ENCODE measurements around the gene NOTCH1.

NOTCH1 gene

GRCh38 chr9:136508729-136509500 lies 36.9 kb downstream of the NOTCH1 start:
- H3K79me2 ChIP-seq (ENCODE audit: insufficient read depth, low read length) = peaks cover 63% of the 10 kb centered on the region
- no peak overlapping the region for H3K4me3 ChIP-seq (ENCODE audit: low read depth in 1 of 2, low read length in 2 of 2)
- ATAC-seq (ENCODE audit: insufficient read depth, low read depth) (no peak), DNase-seq (no peak)
- no peak overlapping the region for H3K9ac ChIP-seq (ENCODE audit: low read depth, low read length)
- H3K27me3 ChIP-seq (ENCODE audit: insufficient read depth, low read length, poor library complexity) = no peaks in the 10 kb centered on the region
- peaks cover 99% of the 10 kb centered on the region for H3K36me3 ChIP-seq (ENCODE audit: insufficient read depth, low read length)
- H3K27ac ChIP-seq (ENCODE audit: low read length) = no peak overlapping the region
- H3K4me2 ChIP-seq (ENCODE audit: insufficient read depth, low read length) = no peak overlapping the region
- H4K20me1 ChIP-seq (ENCODE audit: insufficient read depth, low read length) = peaks cover 76% of the 10 kb centered on the region
- no peaks in the 10 kb centered on the region for H3K9me3 ChIP-seq (ENCODE audit: insufficient read depth, low read length, severe bottlenecking)
- H3K4me1 ChIP-seq (ENCODE audit: insufficient read depth, low read length) = no peaks in the 10 kb centered on the region
- TF ChIP-seq, protein P1, sequence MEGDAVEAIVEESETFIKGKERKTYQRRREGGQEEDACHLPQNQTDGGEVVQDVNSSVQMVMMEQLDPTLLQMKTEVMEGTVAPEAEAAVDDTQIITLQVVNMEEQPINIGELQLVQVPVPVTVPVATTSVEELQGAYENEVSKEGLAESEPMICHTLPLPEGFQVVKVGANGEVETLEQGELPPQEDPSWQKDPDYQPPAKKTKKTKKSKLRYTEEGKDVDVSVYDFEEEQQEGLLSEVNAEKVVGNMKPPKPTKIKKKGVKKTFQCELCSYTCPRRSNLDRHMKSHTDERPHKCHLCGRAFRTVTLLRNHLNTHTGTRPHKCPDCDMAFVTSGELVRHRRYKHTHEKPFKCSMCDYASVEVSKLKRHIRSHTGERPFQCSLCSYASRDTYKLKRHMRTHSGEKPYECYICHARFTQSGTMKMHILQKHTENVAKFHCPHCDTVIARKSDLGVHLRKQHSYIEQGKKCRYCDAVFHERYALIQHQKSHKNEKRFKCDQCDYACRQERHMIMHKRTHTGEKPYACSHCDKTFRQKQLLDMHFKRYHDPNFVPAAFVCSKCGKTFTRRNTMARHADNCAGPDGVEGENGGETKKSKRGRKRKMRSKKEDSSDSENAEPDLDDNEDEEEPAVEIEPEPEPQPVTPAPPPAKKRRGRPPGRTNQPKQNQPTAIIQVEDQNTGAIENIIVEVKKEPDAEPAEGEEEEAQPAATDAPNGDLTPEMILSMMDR (IDR thresholded peaks at IDR 0.05; ENCODE audit: borderline replicate concordance, extremely low read depth, low read length, poor library complexity, severe bottlenecking) = no peak
- TF ChIP-seq EZH2 (IDR thresholded peaks at IDR 0.05; ENCODE audit: borderline replicate concordance, low read depth, low read length, severe bottlenecking) = no peak
- no peak overlapping the region for H2AFZ ChIP-seq (ENCODE audit: low read depth, low read length)

DNA sequence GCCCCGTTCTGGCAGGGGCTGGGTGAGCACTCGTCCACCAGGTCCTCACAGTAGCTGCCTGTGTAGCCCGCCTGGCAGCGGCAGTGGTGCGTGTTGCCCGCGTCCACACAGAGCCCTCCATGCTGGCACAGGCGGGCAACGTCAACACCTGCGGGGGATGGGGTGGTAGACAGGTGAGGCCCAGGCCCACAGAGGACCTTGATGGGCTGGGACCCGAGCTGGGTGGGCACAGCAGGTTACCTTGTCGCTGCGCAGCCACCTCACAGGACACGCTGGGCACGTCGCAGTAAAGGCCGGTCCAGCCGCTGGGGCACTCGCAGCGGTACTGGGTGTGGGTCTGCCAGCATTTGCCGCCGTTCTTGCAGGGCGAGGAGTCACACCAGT lies 37.9 kb downstream of the NOTCH1 start:
- no peaks in the 10 kb centered on the region for H3K27me3 ChIP-seq (ENCODE audit: insufficient read depth, low read length, poor library complexity)
- H4K20me1 ChIP-seq (ENCODE audit: insufficient read depth, low read length) = peaks cover 79% of the 10 kb centered on the region
- H3K4me3 ChIP-seq (ENCODE audit: low read depth in 1 of 2, low read length in 2 of 2) = no peak overlapping the region
- H3K9ac ChIP-seq (ENCODE audit: low read depth, low read length) = no peak overlapping the region
- H3K79me2 ChIP-seq (ENCODE audit: insufficient read depth, low read length) = peaks cover 62% of the 10 kb centered on the region
- H3K4me1 ChIP-seq (ENCODE audit: insufficient read depth, low read length) = no peaks in the 10 kb centered on the region
- H3K4me2 ChIP-seq (ENCODE audit: insufficient read depth, low read length) = no peak overlapping the region
- DNase-seq (no peak), ATAC-seq (ENCODE audit: insufficient read depth, low read depth) (no peak)
- H3K9me3 ChIP-seq (ENCODE audit: insufficient read depth, low read length, severe bottlenecking) = no peaks in the 10 kb centered on the region
- H2AFZ ChIP-seq (ENCODE audit: low read depth, low read length) = no peak overlapping the region
- TF ChIP-seq EZH2 (IDR thresholded peaks at IDR 0.05; ENCODE audit: borderline replicate concordance, low read depth, low read length, severe bottlenecking) = no peak
- TF ChIP-seq, protein P1 (IDR thresholded peaks at IDR 0.05; ENCODE audit: borderline replicate concordance, extremely low read depth, low read length, poor library complexity, severe bottlenecking) = no peak
- H3K36me3 ChIP-seq (ENCODE audit: insufficient read depth, low read length) = peaks cover 99% of the 10 kb centered on the region
- H3K27ac ChIP-seq (ENCODE audit: low read length) = no peak overlapping the region

- Histone ChIP-seq H3K27me3 (ENCODE audit: insufficient read depth, low read length, poor library complexity) (no peaks in the 10 kb centered on the region), H4K20me1 (ENCODE audit: insufficient read depth, low read length) (peaks cover 78% of the 10 kb centered on the region), H3K4me3 (ENCODE audit: low read depth in 1 of 2, low read length in 2 of 2) (no peak overlapping the region), H3K4me1 (ENCODE audit: insufficient read depth, low read length) (no peaks in the 10 kb centered on the region), H3K9ac (ENCODE audit: low read depth, low read length) (no peak overlapping the region), H3K36me3 (ENCODE audit: insufficient read depth, low read length) (peaks cover 100% of the 10 kb centered on the region), H2AFZ (ENCODE audit: low read depth, low read length) (no peak overlapping the region), H3K27ac (ENCODE audit: low read length) (no peak overlapping the region), H3K4me2 (ENCODE audit: insufficient read depth, low read length) (no peak overlapping the region), H3K79me2 (ENCODE audit: insufficient read depth, low read length) (peaks cover 59% of the 10 kb centered on the region; the same call in 1 of the 2 replicates), H3K9me3 (ENCODE audit: insufficient read depth, low read length, severe bottlenecking) (no peaks in the 10 kb centered on the region)
- DNase-seq (no peak), ATAC-seq (ENCODE audit: insufficient read depth, low read depth) (no peak)
- no peak for TF ChIP-seq EZH2 (IDR thresholded peaks at IDR 0.05; ENCODE audit: borderline replicate concordance, low read depth, low read length, severe bottlenecking)
- TF ChIP-seq, protein P1 (IDR thresholded peaks at IDR 0.05; ENCODE audit: borderline replicate concordance, extremely low read depth, low read length, poor library complexity, severe bottlenecking) = no peak
Observed at GRCh38 chr9:136507221-136507991, 38.4 kb downstream of the NOTCH1 start.

All from DND-41 (cell line).